Right atrium auricular region (tissue), 2 donors: ENCODE data around the gene B4GALT2. TPM values are rescaled to one million over a fixed set of nuclear protein-coding genes. Genes with fewer than 3 reads are reported as not detected.
A peak's percentile ranks its signal among the peaks of the same experiment; 100 is the strongest.

ENCODE experiments used
- DNase-seq: peaks from one replicate; pipeline ENCODE4 v3.0.0-alpha.2; 2019; ENCODE audit warnings: low spot score
- H3K27ac ChIP-seq, 2 donors: fragments of 200-600 bp; sonication (generic); 1 replicate in 1 of 2; 2 replicates in 1 of 2; pipeline ENCODE4 v1.5.1; 2016 to 2019
- H3K27me3 ChIP-seq, 2 donors: fragments of 200-600 bp; sonication (generic); one replicate each; pipeline versions ENCODE4 v1.5.1 to v1.6.0; 2017 to 2019
- H3K36me3 ChIP-seq: fragments of 200-600 bp; sonication (generic); one replicate; pipeline ENCODE4 v1.5.1; 2016
- H3K4me1 ChIP-seq, 2 donors: fragments of 200-600 bp; sonication (generic); one replicate each; pipeline versions ENCODE4 v1.5.1 to v1.6.0; 2017 to 2019
- H3K4me3 ChIP-seq, 2 donors: fragments of 200-600 bp; sonication (generic); 1 replicate in 1 of 2; 2 replicates in 1 of 2; pipeline ENCODE4 v1.5.1; 2017 to 2019; ENCODE audit warnings: mild to moderate bottlenecking in 1 of 2, moderate library complexity in 1 of 2
- H3K9me3 ChIP-seq, 2 donors: fragments of 200-600 bp; sonication (generic); one replicate each; pipeline ENCODE4 v1.5.1; 2019
- CTCF ChIP-seq, 2 donors: fragments of 200-600 bp; sonication (generic); IDR thresholded peaks; one replicate each; pipeline ENCODE4 v1.5.1; 2019; ENCODE audit warnings: antibody characterized with exemption in 2 of 2
- total RNA-seq, 2 donors: library from RNA; depleted of rRNA; stranded (reverse); fragments of >200 nt; gene quantifications; one replicate each; pipeline ENCODE4 v1.1.0, GENCODE V29; 2016

The B4GALT2 gene
- total RNA-seq, 2 donors from 2014 or later: 33.0 to 48.5 TPM

- no peak for DNase-seq
- TF ChIP-seq CTCF (IDR thresholded peaks at IDR 0.05): no peak
- H3K36me3 ChIP-seq: no peaks in the 10 kb centered on the region
- H3K27ac ChIP-seq: no peak overlapping the region
- H3K4me3 ChIP-seq: no peak overlapping the region
- H3K9me3 ChIP-seq: no peaks in the 10 kb centered on the region
- peaks cover 0 to 18% of the 10 kb centered on the region in 2 donors for H3K4me1 ChIP-seq
- no peaks in the 10 kb centered on the region for H3K27me3 ChIP-seq
Observed at GRCh38 chr1:44012404-44012803, 33.4 kb downstream of the B4GALT2 start.

- peaks cover 0 to 18% of the 10 kb centered on the region in 2 donors for H3K4me1 ChIP-seq
- no peaks in the 10 kb centered on the region for H3K36me3 ChIP-seq
- H3K27me3 ChIP-seq: no peaks in the 10 kb centered on the region
- no peak overlapping the region for H3K27ac ChIP-seq
- DNase-seq: no peak
- no peak for TF ChIP-seq CTCF (IDR thresholded peaks at IDR 0.05)
- H3K9me3 ChIP-seq: no peaks in the 10 kb centered on the region
- H3K4me3 ChIP-seq: no peak overlapping the region
Observed at GRCh38 chr1:44012941-44013609, 34.1 kb downstream of the B4GALT2 start.

- no peaks in the 10 kb centered on the region for H3K27me3 ChIP-seq
- no peak for DNase-seq
- no peak for TF ChIP-seq CTCF (IDR thresholded peaks at IDR 0.05)
- H3K4me3 ChIP-seq: no peak overlapping the region
- H3K27ac ChIP-seq: no peak overlapping the region
- peaks cover 0 to 18% of the 10 kb centered on the region in 2 donors for H3K4me1 ChIP-seq
- H3K36me3 ChIP-seq: no peaks in the 10 kb centered on the region
- no peaks in the 10 kb centered on the region for H3K9me3 ChIP-seq
Observed at GRCh38 chr1:44013949-44014348, 34.9 kb downstream of the B4GALT2 start.

- peaks cover 0 to 18% of the 10 kb centered on the region in 2 donors for H3K4me1 ChIP-seq
Observed at GRCh38 chr1:44014365-44015104, 35.5 kb downstream of the B4GALT2 start.

GRCh38 chr1:44015206-44015605, 36.2 kb downstream of the B4GALT2 start:
- Histone ChIP-seq H3K9me3 (no peaks in the 10 kb centered on the region), H3K4me1 (peaks cover 0 to 18% of the 10 kb centered on the region in 2 donors), H3K27me3 (no peaks in the 10 kb centered on the region), H3K27ac (no peak overlapping the region), H3K4me3 (no peak overlapping the region), H3K36me3 (no peaks in the 10 kb centered on the region)
- peak; percentile 73 for DNase-seq
- no peak for TF ChIP-seq CTCF (IDR thresholded peaks at IDR 0.05)

More at GRCh38 chr1:44014365-44015104, 35.5 kb downstream of the B4GALT2 start:
- Histone ChIP-seq H3K4me3 (no peak overlapping the region), H3K27me3 (no peaks in the 10 kb centered on the region), H3K9me3 (no peaks in the 10 kb centered on the region), H3K36me3 (no peaks in the 10 kb centered on the region), H3K27ac (no peak overlapping the region)
- TF ChIP-seq CTCF (IDR thresholded peaks at IDR 0.05): no peak
- no peak for DNase-seq
